HEK293 (cell line): Measurements from ENCODE around the gene C16orf92.
"Not testable (repeated sequence)": the region's sequence is repeated elsewhere in the genome, so short reads cannot be mapped to it uniquely, and the experiment has no call there.

ENCODE experiments used
- CTCF ChIA-PET: fragments of 350-600 bp; formaldehyde crosslinking; extraction: SDS; loops from one replicate; lab custom pipeline; 2021; ENCODE audit warnings: antibody characterized with exemption; lab: Yijun Ruan, JAX
- POLR2A ChIA-PET: fragments of 300-600 bp; formaldehyde crosslinking; extraction: SDS; loops from one replicate; lab custom pipeline; 2020; ENCODE audit warnings: antibody characterized with exemption, inconsistent platforms; lab: Yijun Ruan, JAX
- H3K27ac ChIP-seq: fragments of 200-500 bp; sonication (Bioruptor generic); 2 replicates; pipeline ENCODE4 v1.5.1; 2014; ENCODE audit warnings: low read depth, low read length, control low read depth, inconsistent platforms; ENCODE audit errors: extremely low read depth
- H3K36me3 ChIP-seq, 2 experiments: fragments of 200-500 bp in 1 of 2; sonication (Bioruptor generic) in 1 of 2; 1 replicate in 1 of 2; 2 replicates in 1 of 2; pipeline ENCODE4 v1.5.1; 2014 to 2017; ENCODE audit warnings: inconsistent platforms in 2 of 2, low read length in 2 of 2; ENCODE audit not compliant: control insufficient read depth in 2 of 2, insufficient read depth in 1 of 2
- H3K4me1 ChIP-seq: fragments of 200-500 bp; sonication (Bioruptor generic); 2 replicates; pipeline ENCODE4 v1.5.1; 2014; ENCODE audit warnings: mild to moderate bottlenecking, low read length, inconsistent platforms; ENCODE audit not compliant: control insufficient read depth, insufficient read depth
- H3K4me3 ChIP-seq: 2 replicates; pipeline ENCODE4 v1.5.1; 2011; ENCODE audit warnings: low read depth, mild to moderate bottlenecking, control low read depth, low read length, moderate library complexity
- H3K9me3 ChIP-seq: fragments of 200-500 bp; sonication (Bioruptor generic); 2 replicates; pipeline ENCODE4 v1.5.1; 2014; ENCODE audit warnings: low read depth, low read length, inconsistent platforms; ENCODE audit not compliant: control insufficient read depth, insufficient read depth
- GLIS1 ChIP-seq: fragments of 450-650 bp; formaldehyde crosslinking; IDR thresholded peaks from 2 replicates; pipeline ENCODE4 v1.5.1; 2016; ENCODE audit warnings: missing biosample characterization, missing genetic modification characterization
- ZBTB17 ChIP-seq: fragments of 450-650 bp; formaldehyde crosslinking; IDR thresholded peaks from 2 replicates; pipeline ENCODE4 v1.5.1; 2016; ENCODE audit warnings: missing biosample characterization, missing genetic modification characterization
- ZBTB20 ChIP-seq: fragments of 450-650 bp; formaldehyde crosslinking; IDR thresholded peaks from 2 replicates; pipeline ENCODE4 v1.5.1; 2016; ENCODE audit warnings: missing biosample characterization, missing genetic modification characterization
- ZEB2 ChIP-seq: fragments of 450-650 bp; formaldehyde crosslinking; IDR thresholded peaks from 2 replicates; pipeline ENCODE4 v1.5.1; 2016; ENCODE audit warnings: missing biosample characterization, missing genetic modification characterization
- ZNF146 ChIP-seq: fragments of 450-650 bp; formaldehyde crosslinking; IDR thresholded peaks from 2 replicates; pipeline ENCODE4 v1.5.1; 2016; ENCODE audit warnings: missing biosample characterization, missing genetic modification characterization
- ZNF239 ChIP-seq: fragments of 450-650 bp; formaldehyde crosslinking; IDR thresholded peaks from 2 replicates; pipeline ENCODE4 v1.5.1; 2016; ENCODE audit warnings: missing biosample characterization, missing genetic modification characterization
- ZNF302 ChIP-seq: fragments of 450-650 bp; formaldehyde crosslinking; IDR thresholded peaks from 2 replicates; pipeline ENCODE4 v1.5.1; 2016; ENCODE audit warnings: missing biosample characterization, missing genetic modification characterization, low read depth
- ZNF341 ChIP-seq: fragments of 450-650 bp; formaldehyde crosslinking; IDR thresholded peaks from 2 replicates; pipeline ENCODE4; 2016; ENCODE audit warnings: low read depth, missing biosample characterization, missing genetic modification characterization
- ZNF366 ChIP-seq: fragments of 450-650 bp; formaldehyde crosslinking; conservative IDR thresholded peaks from 2 replicates; pipeline ENCODE4 v1.5.1; 2016; ENCODE audit warnings: missing biosample characterization, missing genetic modification characterization
- ZNF548 ChIP-seq: fragments of 450-650 bp; formaldehyde crosslinking; IDR thresholded peaks from 2 replicates; pipeline ENCODE4 v1.5.1; 2016; ENCODE audit warnings: missing biosample characterization, missing genetic modification characterization
- ZNF654 ChIP-seq: fragments of 450-650 bp; formaldehyde crosslinking; IDR thresholded peaks from 2 replicates; pipeline ENCODE4 v1.5.1; 2016; ENCODE audit warnings: low read depth, missing biosample characterization, missing genetic modification characterization
- ZNF777 ChIP-seq: fragments of 450-650 bp; formaldehyde crosslinking; IDR thresholded peaks from 2 replicates; pipeline ENCODE4 v1.5.1; 2017; ENCODE audit warnings: missing biosample characterization, missing genetic modification characterization, borderline replicate concordance
- TF ChIP-seq, protein P1 (sequence below): fragments of 450-650 bp; formaldehyde crosslinking; IDR thresholded peaks from 2 replicates; pipeline ENCODE4 v1.5.1; 2016; ENCODE audit warnings: missing biosample characterization, missing genetic modification characterization, low read depth
- TF ChIP-seq, protein P2 (sequence below): fragments of 450-650 bp; formaldehyde crosslinking; IDR thresholded peaks from 2 replicates; pipeline ENCODE4 v1.5.1; 2016; ENCODE audit warnings: missing biosample characterization, missing genetic modification characterization
- TF ChIP-seq, protein P3 (sequence below): fragments of 450-650 bp; formaldehyde crosslinking; IDR thresholded peaks from 2 replicates; pipeline ENCODE4 v1.5.1; 2016; ENCODE audit warnings: missing biosample characterization, missing genetic modification characterization
- TF ChIP-seq, protein P4 (sequence below): fragments of 450-650 bp; formaldehyde crosslinking; IDR thresholded peaks from 2 replicates; pipeline ENCODE4 v1.5.1; 2016; ENCODE audit warnings: missing biosample characterization, missing genetic modification characterization

The C16orf92 gene

DNA sequence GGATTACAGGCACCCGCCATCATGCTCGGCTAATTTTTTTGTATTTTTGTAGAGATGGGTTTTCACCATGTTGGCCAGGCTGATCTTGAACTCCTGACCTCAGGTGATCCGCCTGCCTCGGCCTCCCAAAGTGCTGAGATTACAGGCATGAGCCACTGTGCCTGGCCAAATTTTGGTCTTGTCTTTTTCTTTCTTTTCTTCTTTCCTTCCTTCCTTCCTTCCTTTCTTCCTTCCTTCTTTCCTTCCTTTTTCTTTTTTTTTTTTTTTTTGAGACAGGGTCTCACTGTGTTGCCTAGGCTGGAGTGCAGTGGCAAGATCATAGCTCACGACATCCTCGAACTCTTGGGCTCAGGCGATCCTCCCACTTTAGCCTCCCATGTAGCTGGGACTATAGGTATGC is 7.5 kb upstream of the C16orf92 start:
- H3K9me3 ChIP-seq, H3K4me1 ChIP-seq, H3K4me3 ChIP-seq, H3K27ac ChIP-seq, H3K36me3 ChIP-seq: not testable (repeated sequence)
- POLR2A ChIA-PET, result interaction anchor here (0.9 kb wide), 1 partner anchor 13 kb away, joined by 3 read pairs; no protein-coding TSS in a partner anchor
- CTCF ChIA-PET, result interaction anchor here (1.2 kb wide), 1 partner anchor 167 kb away, joined by 6 read pairs; no protein-coding TSS in a partner anchor
- TF ChIP-seq ZNF366 (tag by site-specific recombination), result peak; percentile 97

DNA sequence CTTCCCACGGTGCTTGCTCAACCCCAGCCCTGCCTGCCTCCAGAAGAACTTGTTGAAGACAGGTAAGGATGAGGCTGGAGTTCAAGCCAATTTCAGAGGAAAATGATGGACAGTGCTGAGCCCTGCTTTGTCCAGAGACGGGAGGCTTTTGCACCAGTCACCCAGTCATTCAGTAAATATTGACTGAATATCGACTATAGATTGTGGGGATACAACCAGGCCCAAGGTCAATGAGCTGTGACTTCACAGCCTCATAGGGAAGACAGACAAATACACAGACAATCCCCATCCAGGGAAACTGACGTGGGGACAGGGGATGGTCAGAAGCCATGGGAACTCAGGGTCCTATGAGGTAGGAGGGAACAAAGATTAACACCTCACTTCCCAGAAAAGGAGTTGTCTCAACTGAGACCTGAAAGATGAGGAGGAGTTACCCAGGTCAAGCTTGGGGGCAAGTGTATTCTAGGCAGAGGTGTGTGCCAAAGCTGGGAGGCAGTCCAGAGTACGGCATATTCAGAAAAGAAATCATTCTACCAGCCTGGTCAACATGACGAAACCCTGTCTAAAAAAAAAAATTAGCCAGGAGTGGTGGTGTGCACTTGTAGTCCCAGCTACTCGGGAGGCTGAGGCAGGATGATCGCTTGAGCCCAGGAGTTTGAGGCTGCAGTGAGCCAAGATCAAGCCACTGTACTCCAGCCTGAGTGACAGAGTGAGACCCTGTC is 6.3 kb upstream of the C16orf92 start:
- no peak overlapping the region for H3K27ac ChIP-seq
- POLR2A ChIA-PET, result no interaction called here
- TF ChIP-seq GLIS1 (tag by site-specific recombination) (no peak), ZEB2 (tag by site-specific recombination) (no peak), ZNF239 (tag by site-specific recombination) (no peak)
- TF ChIP-seq, protein P1, sequence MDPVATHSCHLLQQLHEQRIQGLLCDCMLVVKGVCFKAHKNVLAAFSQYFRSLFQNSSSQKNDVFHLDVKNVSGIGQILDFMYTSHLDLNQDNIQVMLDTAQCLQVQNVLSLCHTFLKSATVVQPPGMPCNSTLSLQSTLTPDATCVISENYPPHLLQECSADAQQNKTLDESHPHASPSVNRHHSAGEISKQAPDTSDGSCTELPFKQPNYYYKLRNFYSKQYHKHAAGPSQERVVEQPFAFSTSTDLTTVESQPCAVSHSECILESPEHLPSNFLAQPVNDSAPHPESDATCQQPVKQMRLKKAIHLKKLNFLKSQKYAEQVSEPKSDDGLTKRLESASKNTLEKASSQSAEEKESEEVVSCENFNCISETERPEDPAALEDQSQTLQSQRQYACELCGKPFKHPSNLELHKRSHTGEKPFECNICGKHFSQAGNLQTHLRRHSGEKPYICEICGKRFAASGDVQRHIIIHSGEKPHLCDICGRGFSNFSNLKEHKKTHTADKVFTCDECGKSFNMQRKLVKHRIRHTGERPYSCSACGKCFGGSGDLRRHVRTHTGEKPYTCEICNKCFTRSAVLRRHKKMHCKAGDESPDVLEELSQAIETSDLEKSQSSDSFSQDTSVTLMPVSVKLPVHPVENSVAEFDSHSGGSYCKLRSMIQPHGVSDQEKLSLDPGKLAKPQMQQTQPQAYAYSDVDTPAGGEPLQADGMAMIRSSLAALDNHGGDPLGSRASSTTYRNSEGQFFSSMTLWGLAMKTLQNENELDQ, result no peak
- no peaks in the 10 kb centered on the region for H3K9me3 ChIP-seq
- no peaks in the 10 kb centered on the region for H3K4me1 ChIP-seq
- CTCF ChIA-PET, result interaction anchor here (0.6 to 4.8 kb wide), 5 partner anchors 15 to 647 kb away, joined by 3 to 34 read pairs (median 3); partner anchors contain the start of genes CD2BP2 and TLCD3B
- no peaks in the 10 kb centered on the region for H3K36me3 ChIP-seq
- H3K4me3 ChIP-seq, result no peak overlapping the region

DNA sequence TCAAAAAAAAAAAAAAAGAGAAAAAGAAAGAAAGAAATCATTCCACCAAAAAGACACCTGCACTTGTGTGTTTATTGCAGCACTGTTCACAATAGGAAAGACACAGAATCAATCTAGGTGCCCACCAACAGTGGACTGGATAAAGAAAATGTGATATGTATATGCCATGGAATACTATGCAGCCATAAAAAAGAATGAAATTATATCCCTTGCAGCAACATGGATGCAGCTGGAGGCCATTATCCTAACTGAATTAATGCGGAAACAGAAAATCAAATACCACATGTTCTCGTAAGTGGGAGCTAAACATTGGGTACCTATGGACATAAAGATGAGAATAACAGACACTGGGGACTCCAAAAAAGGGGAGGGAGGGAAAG is 5.7 kb upstream of the C16orf92 start:
- ChIA-PET POLR2A (interaction anchor here (0.7 kb wide), 1 partner anchor 96 kb away, joined by 10 read pairs; no protein-coding TSS in a partner anchor), CTCF (interaction anchor here (0.7 to 4.8 kb wide), 2 partner anchors 15 to 338 kb away, joined by 3 to 34 read pairs; partner anchors contain the start of genes CD2BP2 and TLCD3B)
- no peaks in the 10 kb centered on the region for H3K4me1 ChIP-seq
- H3K4me3 ChIP-seq, result no peak overlapping the region
- no peaks in the 10 kb centered on the region for H3K36me3 ChIP-seq
- H3K9me3 ChIP-seq, result no peaks in the 10 kb centered on the region
- H3K27ac ChIP-seq, result no peak overlapping the region
- TF ChIP-seq ZNF654 (tag by site-specific recombination) (no peak), ZNF302 (no peak), ZBTB20 (tag by site-specific recombination) (no peak), ZNF146 (tag by site-specific recombination) (peak; percentile 100), ZNF341 (tag by site-specific recombination) (no peak), ZNF777 (tag by site-specific recombination) (no peak), ZBTB17 (tag by site-specific recombination) (no peak), ZNF548 (tag by site-specific recombination) (no peak)
- TF ChIP-seq, protein P1, result no peak
- TF ChIP-seq, protein P2, sequence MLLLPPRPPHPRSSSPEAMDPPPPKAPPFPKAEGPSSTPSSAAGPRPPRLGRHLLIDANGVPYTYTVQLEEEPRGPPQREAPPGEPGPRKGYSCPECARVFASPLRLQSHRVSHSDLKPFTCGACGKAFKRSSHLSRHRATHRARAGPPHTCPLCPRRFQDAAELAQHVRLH (tag by site-specific recombination), result 0 out of 2 replicates have a peak, but pooled peaks have one; percentile 40
- TF ChIP-seq, protein P3, sequence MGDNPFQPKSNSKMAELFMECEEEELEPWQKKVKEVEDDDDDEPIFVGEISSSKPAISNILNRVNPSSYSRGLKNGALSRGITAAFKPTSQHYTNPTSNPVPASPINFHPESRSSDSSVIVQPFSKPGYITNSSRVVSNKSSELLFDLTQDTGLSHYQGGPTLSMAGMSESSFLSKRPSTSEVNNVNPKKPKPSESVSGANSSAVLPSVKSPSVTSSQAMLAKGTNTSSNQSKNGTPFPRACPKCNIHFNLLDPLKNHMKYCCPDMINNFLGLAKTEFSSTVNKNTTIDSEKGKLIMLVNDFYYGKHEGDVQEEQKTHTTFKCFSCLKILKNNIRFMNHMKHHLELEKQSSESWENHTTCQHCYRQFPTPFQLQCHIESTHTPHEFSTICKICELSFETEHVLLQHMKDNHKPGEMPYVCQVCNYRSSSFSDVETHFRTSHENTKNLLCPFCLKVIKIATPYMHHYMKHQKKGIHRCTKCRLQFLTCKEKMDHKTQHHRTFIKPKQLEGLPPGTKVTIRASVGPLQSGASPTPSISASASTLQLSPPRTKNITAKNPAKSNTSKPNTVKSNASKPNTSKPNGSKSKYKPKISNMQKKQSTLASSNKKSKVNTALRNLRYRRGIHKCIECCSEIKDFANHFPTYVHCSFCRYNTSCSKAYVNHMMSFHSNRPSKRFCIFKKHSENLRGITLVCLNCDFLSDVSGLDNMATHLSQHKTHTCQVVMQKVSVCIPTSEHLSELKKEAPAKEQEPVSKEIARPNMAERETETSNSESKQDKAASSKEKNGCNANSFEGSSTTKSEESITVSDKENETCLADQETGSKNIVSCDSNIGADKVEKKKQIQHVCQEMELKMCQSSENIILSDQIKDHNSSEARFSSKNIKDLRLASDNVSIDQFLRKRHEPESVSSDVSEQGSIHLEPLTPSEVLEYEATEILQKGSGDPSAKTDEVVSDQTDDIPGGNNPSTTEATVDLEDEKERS (tag by site-specific recombination), result no peak
- TF ChIP-seq, protein P4, sequence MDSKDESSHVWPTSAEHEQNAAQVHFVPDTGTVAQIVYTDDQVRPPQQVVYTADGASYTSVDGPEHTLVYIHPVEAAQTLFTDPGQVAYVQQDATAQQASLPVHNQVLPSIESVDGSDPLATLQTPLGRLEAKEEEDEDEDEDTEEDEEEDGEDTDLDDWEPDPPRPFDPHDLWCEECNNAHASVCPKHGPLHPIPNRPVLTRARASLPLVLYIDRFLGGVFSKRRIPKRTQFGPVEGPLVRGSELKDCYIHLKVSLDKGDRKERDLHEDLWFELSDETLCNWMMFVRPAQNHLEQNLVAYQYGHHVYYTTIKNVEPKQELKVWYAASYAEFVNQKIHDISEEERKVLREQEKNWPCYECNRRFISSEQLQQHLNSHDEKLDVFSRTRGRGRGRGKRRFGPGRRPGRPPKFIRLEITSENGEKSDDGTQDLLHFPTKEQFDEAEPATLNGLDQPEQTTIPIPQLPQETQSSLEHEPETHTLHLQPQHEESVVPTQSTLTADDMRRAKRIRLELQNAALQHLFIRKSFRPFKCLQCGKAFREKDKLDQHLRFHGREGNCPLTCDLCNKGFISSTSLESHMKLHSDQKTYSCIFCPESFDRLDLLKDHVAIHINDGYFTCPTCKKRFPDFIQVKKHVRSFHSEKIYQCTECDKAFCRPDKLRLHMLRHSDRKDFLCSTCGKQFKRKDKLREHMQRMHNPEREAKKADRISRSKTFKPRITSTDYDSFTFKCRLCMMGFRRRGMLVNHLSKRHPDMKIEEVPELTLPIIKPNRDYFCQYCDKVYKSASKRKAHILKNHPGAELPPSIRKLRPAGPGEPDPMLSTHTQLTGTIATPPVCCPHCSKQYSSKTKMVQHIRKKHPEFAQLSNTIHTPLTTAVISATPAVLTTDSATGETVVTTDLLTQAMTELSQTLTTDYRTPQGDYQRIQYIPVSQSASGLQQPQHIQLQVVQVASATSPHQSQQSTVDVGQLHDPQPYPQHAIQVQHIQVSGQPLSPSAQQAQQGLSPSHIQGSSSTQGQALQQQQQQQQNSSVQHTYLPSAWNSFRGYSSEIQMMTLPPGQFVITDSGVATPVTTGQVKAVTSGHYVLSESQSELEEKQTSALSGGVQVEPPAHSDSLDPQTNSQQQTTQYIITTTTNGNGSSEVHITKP (tag by site-specific recombination), result no peak
